GM12873 (cell line): ENCODE measurements around the gene HIPK3.

Experiments used
- TF ChIP-seq, protein P1 (sequence below): IDR thresholded peaks from 2 replicates; pipeline ENCODE4 v1.5.1; 2012; ENCODE audit warnings: low read depth, mild to moderate bottlenecking, moderate library complexity, low read length, control low read depth; ENCODE audit not compliant: insufficient read depth; ENCODE audit errors: missing control alignments

Gene HIPK3

GRCh38 chr11:33323421-33323820 lies 66.2 kb downstream of the HIPK3 start:
- TF ChIP-seq, protein P1, sequence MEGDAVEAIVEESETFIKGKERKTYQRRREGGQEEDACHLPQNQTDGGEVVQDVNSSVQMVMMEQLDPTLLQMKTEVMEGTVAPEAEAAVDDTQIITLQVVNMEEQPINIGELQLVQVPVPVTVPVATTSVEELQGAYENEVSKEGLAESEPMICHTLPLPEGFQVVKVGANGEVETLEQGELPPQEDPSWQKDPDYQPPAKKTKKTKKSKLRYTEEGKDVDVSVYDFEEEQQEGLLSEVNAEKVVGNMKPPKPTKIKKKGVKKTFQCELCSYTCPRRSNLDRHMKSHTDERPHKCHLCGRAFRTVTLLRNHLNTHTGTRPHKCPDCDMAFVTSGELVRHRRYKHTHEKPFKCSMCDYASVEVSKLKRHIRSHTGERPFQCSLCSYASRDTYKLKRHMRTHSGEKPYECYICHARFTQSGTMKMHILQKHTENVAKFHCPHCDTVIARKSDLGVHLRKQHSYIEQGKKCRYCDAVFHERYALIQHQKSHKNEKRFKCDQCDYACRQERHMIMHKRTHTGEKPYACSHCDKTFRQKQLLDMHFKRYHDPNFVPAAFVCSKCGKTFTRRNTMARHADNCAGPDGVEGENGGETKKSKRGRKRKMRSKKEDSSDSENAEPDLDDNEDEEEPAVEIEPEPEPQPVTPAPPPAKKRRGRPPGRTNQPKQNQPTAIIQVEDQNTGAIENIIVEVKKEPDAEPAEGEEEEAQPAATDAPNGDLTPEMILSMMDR: no peak

DNA sequence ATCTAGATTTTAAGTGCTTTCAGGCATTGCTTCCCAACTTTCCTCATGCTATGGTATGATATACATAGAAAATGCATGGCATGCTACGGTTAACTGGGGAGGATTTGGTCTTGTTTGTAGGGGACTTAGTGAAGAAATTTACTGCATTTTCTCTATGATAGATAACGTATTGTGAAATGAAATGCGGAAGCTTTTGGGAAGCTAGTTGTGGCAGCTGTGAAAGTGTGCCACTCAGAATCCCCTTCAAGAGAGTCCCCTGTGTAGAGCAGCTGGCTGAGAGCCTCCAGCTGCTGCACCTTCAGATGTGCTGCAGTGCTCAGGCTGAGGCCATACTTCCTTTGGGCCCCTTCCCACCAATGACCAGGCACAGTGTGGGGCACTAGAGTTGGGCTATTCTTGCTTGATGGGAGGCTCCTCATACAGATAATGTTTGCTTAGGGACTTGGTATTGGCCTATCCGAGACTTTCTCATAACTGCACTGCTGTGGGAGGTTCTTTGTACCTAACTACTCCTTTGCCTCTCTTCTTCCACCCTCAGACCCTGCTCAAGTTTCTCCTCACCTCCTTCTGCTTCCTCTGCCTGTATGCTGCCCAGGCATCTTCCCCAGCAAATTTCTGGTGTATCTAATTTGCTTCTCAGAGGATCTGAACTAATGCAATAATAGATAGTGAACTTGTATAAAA lies 67.3 kb downstream of the HIPK3 start:
- TF ChIP-seq, protein P1: no peak

GRCh38 chr11:33325451-33325850 lies 68.3 kb downstream of the HIPK3 start:
- TF ChIP-seq, protein P1: no peak

- TF ChIP-seq, protein P1: peak; percentile 72
Measured at GRCh38 chr11:33329705-33330329, 72.6 kb downstream of the HIPK3 start.

DNA sequence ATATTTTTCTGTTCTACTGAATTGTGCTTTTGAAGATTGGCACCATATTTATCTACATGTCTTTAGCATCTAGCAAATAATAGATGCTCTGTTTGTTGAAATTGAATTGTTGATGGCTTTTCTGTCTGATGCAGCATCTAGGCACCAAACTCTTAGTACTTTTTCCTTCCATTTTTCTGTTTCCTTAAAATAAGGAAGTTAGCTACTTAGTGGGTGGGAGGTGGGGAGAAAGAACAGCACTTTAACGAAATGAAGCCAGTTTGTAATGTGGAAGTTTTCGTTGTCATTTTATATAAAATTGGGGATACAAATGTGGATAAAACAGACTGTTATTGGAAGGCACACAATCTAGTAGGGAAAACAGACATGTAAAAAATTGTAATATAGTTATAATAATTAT lies 76.6 kb downstream of the HIPK3 start:
- TF ChIP-seq, protein P1: no peak

- TF ChIP-seq, protein P1: no peak
Measured at GRCh38 chr11:33334627-33335026, 77.4 kb downstream of the HIPK3 start.

DNA sequence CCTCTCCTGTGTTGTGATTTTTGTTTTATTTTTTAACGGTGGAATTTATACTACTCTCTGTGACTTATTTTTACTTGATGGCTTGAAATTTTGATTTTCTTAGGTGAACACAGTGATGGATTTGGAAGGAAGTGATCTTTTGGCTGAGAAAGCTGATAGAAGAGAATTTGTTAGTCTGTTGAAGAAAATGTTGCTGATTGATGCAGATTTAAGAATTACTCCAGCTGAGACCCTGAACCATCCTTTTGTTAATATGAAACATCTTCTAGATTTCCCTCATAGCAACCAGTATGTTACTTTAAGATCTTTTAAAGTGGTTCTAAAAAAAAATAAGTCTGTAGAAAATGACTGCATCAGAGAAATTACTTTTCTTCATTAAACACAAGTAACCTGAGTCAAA lies 82.1 kb downstream of the HIPK3 start:
- TF ChIP-seq, protein P1: no peak
